ENCODE results near the gene DDX1.

Gene DDX1

DNA sequence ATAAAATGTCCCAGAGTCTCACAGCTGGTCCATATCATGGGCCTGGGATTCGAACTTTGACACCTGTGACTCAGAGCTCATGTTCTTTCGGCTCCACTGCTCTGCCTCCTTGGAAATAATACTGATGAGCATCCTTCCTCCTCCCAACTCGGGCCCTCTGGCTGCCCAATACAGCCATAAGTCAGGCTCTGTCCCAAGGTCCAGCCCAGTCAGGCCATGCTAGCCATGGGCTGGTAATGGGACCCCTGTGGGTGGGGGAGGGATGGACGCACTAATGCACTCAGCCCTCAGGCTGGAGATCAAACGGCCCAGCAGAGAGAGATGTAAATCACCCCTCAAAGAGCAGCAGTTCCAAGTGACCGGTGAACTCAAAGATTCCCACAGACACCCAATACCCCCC is 61.1 kb downstream of the DDX1 start:
- H3K4me3 ChIP-seq (ENCODE audit: low read depth, low read length): no peak overlapping the region
- no peak for DNase-seq (ENCODE audit: low read depth)
- TF ChIP-seq, protein P1, sequence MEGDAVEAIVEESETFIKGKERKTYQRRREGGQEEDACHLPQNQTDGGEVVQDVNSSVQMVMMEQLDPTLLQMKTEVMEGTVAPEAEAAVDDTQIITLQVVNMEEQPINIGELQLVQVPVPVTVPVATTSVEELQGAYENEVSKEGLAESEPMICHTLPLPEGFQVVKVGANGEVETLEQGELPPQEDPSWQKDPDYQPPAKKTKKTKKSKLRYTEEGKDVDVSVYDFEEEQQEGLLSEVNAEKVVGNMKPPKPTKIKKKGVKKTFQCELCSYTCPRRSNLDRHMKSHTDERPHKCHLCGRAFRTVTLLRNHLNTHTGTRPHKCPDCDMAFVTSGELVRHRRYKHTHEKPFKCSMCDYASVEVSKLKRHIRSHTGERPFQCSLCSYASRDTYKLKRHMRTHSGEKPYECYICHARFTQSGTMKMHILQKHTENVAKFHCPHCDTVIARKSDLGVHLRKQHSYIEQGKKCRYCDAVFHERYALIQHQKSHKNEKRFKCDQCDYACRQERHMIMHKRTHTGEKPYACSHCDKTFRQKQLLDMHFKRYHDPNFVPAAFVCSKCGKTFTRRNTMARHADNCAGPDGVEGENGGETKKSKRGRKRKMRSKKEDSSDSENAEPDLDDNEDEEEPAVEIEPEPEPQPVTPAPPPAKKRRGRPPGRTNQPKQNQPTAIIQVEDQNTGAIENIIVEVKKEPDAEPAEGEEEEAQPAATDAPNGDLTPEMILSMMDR (conservative IDR thresholded peaks at IDR 0.05; ENCODE audit: low read depth, low read length): no peak

GRCh38 chr2:15653806-15654726 is 62.4 kb downstream of the DDX1 start:
- H3K4me3 ChIP-seq (ENCODE audit: low read depth, low read length): no peak overlapping the region
- TF ChIP-seq, protein P1 (conservative IDR thresholded peaks at IDR 0.05; ENCODE audit: low read depth, low read length): no peak
- no peak for DNase-seq (ENCODE audit: low read depth)

DNA sequence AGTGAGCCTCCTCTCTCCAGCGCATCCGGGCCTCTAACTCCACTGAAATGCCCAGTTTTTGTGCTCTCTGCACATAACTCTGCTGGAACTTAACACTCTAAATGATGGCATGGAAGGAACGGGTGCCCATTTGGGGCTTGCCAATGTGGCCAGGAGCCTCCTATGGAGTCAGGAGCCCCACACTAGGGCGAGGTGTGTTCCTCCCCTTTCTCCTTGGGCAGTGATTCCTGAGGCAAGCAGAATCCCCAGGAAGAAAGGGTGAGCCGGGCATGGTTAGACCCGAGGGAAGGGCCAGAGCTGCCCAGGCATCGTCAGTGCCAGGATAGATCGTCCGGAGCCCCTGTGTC is 63.0 kb downstream of the DDX1 start:
- TF ChIP-seq, protein P1 (conservative IDR thresholded peaks at IDR 0.05; ENCODE audit: low read depth, low read length): no peak
- no peak for DNase-seq (ENCODE audit: low read depth)
- H3K4me3 ChIP-seq (ENCODE audit: low read depth, low read length): no peak overlapping the region

GRCh38 chr2:15655123-15655887 is 63.6 kb downstream of the DDX1 start:
- no peak for DNase-seq (ENCODE audit: low read depth)
- no peak overlapping the region for H3K4me3 ChIP-seq (ENCODE audit: low read depth, low read length)
- TF ChIP-seq, protein P1 (conservative IDR thresholded peaks at IDR 0.05; ENCODE audit: low read depth, low read length): no peak

DNA sequence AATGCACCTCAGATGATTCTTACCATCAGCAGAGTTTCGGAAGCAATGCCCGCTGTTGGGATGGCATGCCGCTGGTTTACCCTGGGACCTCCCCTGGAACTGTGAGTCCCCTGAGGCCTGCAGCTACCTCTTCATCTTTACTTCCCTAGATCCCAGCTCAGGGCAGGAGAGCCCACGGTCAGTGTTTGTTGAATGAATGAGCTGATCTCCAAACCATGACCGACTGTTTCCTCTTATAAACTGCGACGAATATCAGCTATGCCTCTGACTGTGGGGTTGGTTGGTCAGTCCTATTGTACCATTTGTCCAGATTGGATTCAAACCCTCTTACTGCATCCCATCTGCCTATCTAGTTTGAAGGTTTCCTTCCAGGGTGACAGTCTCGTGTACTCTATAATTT is 64.4 kb downstream of the DDX1 start:
- DNase-seq (ENCODE audit: low read depth): no peak
- H3K4me3 ChIP-seq (ENCODE audit: low read depth, low read length): no peak overlapping the region
- TF ChIP-seq, protein P1 (conservative IDR thresholded peaks at IDR 0.05; ENCODE audit: low read depth, low read length): no peak

- TF ChIP-seq, protein P1 (conservative IDR thresholded peaks at IDR 0.05; ENCODE audit: low read depth, low read length): no peak
- DNase-seq (ENCODE audit: low read depth): no peak
- no peak overlapping the region for H3K4me3 ChIP-seq (ENCODE audit: low read depth, low read length)
These were observed 66.1 kb downstream of the DDX1 start for GRCh38 chr2:15657759-15658158.

All from choroid plexus epithelial cell (primary cell).